HG02852 (cell line): ENCODE data around the gene LZTFL1.
"Not testable (repeated sequence)": the region's sequence is repeated elsewhere in the genome, so short reads cannot be mapped to it uniquely, and the experiment has no call there.

Experiments
- ATAC-seq: cut with Tn5 transposase; IDR thresholded peaks from one replicate; pipeline ENCODE4 v1.9.1; 2021; ENCODE audit warnings: mild to moderate bottlenecking, moderate library complexity; ENCODE audit not compliant: unreplicated experiment

Gene LZTFL1

DNA sequence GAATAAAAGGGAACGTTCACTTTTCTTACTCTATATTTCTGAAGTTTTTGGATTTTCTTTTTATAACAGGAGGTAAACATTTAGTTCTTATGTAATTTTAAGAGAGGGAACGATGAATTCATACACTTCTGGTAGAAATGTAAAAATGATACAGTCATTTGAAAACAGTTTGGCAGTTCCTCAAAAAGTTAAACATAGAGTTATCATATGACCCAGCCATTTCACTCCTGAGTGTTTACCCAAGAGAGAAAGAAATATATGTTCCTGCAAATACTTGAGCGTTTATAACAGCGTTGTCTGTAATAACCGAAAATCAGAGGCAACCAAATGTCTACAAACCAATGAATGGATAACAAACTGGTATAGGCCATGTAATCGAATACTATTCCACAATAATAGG, 23.6 kb upstream of the LZTFL1 start:
- no peak for ATAC-seq

GRCh38 chr3:45864760-45865519, 23.0 kb upstream of the LZTFL1 start:
- ATAC-seq: peak; percentile 67

DNA sequence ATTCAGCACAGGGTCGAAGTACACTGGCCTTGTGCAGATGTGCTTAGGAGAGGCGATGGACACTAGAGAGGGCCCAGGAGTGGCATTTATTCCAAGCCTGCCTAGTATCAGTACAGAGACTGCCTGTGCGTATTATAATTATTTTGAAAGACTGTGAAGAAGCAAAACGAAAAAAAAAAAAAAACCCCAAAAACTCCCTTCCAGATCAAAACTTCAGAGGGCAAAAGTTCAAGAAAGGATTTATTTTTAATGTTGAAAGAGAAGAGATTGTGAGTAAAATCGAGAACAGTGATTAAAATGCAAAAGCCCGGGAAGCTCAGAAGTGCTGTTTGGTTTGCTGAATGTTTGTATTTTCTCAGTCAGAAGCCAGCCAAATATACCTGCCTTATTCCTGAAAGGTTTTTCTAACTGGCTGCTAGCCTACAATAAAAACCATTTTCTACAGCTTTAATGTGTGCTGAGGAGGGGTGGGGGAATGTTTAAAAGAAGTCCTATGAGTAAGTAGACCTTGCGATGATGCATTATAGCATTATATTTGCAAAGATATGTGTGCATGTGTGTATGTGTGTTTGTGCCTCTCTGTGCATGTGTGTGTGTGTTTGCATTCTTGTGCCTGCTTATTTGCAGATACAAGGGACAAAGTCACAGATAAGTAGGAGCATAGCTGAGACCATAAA, 19.3 kb upstream of the LZTFL1 start:
- ATAC-seq: peak; percentile 54

- no peak for ATAC-seq
These were observed 18.6 kb upstream of the LZTFL1 start for GRCh38 chr3:45860481-45860880.

- no peak for ATAC-seq
These were observed 17.1 kb upstream of the LZTFL1 start for GRCh38 chr3:45858809-45859543.

- ATAC-seq: not testable (repeated sequence)
These were observed 15.1 kb upstream of the LZTFL1 start for GRCh38 chr3:45857024-45857423.

DNA sequence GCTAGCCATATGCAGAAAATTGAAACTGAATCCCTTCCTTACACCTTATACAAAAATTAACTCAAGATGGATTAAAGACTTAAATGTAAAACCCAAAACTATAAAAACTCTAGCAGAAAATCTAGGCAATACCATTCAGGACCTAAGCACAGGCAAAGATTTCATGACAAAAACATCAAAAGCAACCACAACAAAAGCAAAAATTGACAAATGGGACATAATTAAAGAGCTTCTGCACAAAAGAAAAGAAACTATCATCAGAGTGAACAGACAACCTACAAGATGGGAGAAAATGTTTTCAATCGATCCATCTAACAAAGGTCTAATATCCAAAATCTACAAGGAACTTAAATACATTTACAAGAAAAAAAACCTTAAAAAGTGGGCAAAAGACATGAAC, 14.4 kb upstream of the LZTFL1 start:
- not testable (repeated sequence) for ATAC-seq

GRCh38 chr3:45852828-45853227, 10.9 kb upstream of the LZTFL1 start:
- ATAC-seq: peak; percentile 76

- ATAC-seq: no peak
These were observed 6.5 kb upstream of the LZTFL1 start for GRCh38 chr3:45848392-45848791.

DNA sequence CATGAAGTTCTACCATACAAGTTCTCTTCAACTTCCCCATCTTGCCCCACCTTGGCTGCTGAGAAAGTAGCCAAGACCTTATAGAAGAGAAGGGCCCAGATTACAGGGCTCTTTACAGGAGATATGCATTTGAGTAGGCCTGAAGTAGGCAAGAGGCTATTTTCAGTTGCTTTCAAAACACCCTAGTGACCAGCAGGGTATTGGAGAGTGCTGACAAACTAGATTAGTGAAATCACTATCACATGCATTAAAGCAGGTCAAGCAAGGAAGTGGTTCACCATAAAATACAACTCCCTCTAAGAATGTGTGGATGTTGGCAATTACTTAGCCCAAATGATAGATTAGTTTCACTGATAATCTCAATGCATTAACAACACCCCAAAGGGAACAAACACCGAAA, 2.7 kb upstream of the LZTFL1 start:
- ATAC-seq: no peak

- ATAC-seq: no peak
These were observed 1.1 kb upstream of the LZTFL1 start for GRCh38 chr3:45842851-45843625.

DNA sequence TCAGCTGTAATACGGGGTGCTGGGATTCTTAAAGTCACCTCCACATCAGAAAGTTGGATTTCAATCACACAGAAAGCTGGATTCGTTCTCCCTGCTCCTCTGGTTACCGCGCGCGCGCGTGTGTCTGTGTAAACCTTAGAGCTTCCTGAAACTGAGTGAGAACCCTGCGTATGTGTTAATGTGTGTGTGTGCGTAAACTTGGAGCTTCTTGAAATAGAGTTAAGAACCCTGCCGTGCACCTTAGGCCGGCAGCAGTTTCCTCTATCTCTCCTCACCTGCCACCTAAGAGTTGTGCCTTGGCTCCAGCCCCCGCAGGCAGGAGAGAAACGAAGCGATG, 531 bp downstream of the LZTFL1 start:
- ATAC-seq: peak; percentile 9

- ATAC-seq: no peak
These were observed 3.5 kb downstream of the LZTFL1 start for GRCh38 chr3:45838466-45838865.

- no peak for ATAC-seq
These were observed 9.2 kb downstream of the LZTFL1 start for GRCh38 chr3:45832699-45833098.

DNA sequence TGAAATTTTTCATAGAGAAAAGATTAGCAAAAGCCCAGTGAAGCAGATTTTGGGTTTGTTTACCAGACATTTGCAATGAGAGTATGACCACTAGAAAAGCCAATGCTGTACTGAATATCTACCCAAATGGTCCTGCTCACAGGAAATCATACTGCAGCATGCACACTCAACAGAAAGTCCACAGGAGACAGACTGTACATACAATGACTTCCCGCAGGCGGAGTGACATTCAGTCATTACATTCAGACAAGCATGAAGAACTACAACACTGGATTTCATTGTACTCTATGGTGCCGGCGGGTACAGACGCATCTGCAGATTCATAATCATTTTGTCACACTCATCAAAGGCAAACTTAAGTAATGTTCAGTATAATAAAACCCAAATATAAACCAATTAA, 11.8 kb downstream of the LZTFL1 start:
- no peak for ATAC-seq

GRCh38 chr3:45826908-45827307, 15.0 kb downstream of the LZTFL1 start:
- ATAC-seq: no peak

DNA sequence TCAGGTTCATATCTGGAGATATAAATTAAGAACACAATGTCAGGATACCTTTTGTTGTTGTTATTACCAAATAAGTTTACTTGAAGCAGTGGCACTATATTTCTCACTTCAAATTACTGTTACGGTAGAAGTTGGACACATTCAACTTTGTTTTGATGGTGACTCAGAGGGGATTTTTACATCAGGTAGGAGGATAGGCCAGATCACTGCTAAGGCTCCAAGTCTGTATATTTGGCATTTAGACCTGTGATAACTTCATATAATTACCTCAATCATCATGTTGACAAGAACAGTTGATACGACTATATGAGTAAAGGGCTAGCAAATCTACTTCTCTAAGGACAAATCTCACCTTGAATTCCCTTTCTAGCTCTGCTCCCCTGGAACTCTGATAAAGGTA, 15.6 kb downstream of the LZTFL1 start:
- ATAC-seq: no peak

DNA sequence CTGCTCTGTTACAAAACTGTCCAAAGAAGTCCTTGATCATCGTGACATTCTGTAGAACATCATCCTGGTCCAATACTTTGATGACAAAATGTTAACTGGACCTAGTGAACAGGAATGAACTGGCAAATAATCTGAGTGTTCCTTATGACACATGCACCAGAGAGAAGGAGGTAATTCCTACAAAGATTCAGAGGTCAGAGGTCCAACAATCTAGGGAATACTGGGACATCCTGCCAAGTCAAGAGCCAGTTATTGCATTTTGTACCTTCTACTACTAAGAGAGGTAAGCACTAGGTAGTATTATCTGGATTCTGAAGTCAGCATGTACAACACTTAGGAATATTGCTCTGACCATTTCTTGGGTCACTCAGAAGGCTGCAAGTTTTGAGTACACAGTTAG, 20.8 kb downstream of the LZTFL1 start:
- ATAC-seq: no peak

DNA sequence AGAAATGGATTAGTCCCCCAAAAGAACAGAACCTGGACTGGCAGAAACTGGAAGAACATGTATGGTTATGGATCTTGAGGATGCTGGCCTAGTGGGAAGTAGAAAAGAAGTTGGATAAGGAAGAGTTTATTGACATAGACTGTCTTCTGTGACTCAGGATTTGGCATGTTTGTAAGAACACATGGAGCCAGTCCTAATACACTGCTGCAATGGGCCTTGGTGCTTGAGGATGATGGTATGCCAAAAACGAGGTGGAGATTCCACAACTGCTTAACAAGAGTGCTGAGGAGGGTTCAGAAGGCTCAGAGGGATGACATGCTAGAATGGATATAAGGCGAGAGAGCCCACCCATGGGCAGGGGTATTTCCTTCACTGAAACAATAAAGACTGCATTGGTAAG, 22.4 kb downstream of the LZTFL1 start:
- no peak for ATAC-seq

DNA sequence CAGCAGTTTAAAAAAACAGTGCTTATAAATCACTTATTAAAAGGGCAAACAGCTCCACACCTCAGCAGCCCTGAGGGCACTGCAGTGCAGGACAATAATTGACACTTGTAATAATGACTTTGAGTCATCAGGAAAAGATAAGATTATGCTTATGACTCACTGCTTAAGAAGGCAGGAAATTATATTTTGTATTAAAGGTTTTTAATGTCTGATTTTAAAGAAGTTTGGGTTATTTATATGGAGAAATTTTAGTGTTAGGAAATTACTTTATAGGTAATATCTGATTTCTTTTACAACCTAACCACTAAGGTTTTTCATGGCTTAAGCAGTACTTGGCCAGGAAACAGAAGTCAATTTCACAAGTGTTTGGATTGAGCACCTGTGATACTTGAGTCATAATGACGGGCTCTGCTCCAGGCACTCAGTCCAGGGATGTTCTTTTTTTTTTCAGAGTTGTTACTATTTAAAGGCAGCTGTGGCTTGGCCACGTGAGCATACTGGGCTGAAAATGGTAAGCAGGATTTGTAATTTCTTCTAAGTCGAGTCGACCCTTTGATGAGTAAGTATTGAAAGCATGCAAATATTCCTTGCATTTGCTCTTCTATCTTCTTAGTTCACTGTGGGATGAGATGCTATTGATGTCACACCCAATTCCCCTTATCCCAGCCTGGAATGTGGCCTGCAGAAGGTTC, 23.9 kb downstream of the LZTFL1 start:
- ATAC-seq: no peak

- no peak for ATAC-seq
These were observed 25.4 kb downstream of the LZTFL1 start for GRCh38 chr3:45816544-45816943.
